ENCODE results near the gene ACSS1.

Gene ACSS1

DNA sequence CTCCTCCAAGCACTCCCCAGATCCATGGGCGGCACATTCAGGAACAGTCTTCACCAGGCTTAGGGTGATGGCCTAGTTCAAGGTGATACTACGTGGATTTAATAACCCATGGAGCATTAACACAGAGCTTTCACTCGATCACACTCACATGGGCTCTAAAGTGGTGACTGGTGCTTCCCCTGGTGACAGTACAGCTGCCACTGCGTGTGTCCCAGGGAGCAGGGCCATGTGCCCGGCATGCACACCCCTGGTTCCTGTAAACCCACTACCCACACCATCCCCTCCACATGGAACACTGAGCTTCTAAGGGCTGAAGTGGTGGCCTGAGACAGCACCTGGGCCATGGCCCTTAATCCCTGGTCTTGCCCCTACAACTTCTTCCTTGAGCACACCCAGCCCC is 37.6 kb downstream of the ACSS1 start:
- no peak overlapping the region for H3K4me3 ChIP-seq (ENCODE audit: low read depth, low read length)
- H2BK120ac ChIP-seq (ENCODE audit: insufficient read depth, low read length, poor library complexity): no peak overlapping the region
- no peaks in the 10 kb centered on the region for H3K36me3 ChIP-seq (ENCODE audit: control insufficient read depth in 1 of 2, insufficient read depth in 2 of 2, low read length in 2 of 2)
- H3K14ac ChIP-seq (ENCODE audit: low read length): no peak overlapping the region
- no peaks in the 10 kb centered on the region for H3K79me2 ChIP-seq (ENCODE audit: control insufficient read depth, insufficient read depth, low read length, poor library complexity)
- H2BK12ac ChIP-seq (ENCODE audit: low read length): no peak overlapping the region
- no peak overlapping the region for H3K18ac ChIP-seq (ENCODE audit: low read length)
- no peaks in the 10 kb centered on the region for H3K27me3 ChIP-seq (ENCODE audit: insufficient read depth, low read length)
- no peak overlapping the region for H3K27ac ChIP-seq (ENCODE audit: low read depth, low read length)
- H3K9me3 ChIP-seq (ENCODE audit: insufficient read depth, low read depth, low read length): peaks cover 1% of the 10 kb centered on the region
- peaks cover 5 to 6% of the 10 kb centered on the region in 2 experiments for H3K4me1 ChIP-seq (ENCODE audit: control insufficient read depth in 1 of 2, insufficient read depth in 2 of 2, low read length in 2 of 2)
- no peak overlapping the region for H4K12ac ChIP-seq (ENCODE audit: low read depth, low read length)
- H3K4ac ChIP-seq (ENCODE audit: low read depth, low read length): no peak overlapping the region
- no peak overlapping the region for H3K23ac ChIP-seq (ENCODE audit: low read length)
- H3K9ac ChIP-seq (ENCODE audit: low read length): no peak overlapping the region
- H3K4me2 ChIP-seq (ENCODE audit: low read length): no peak overlapping the region
- no peak overlapping the region for H2AFZ ChIP-seq (ENCODE audit: insufficient read depth, low read length, poor library complexity)
- no peak overlapping the region for H4K91ac ChIP-seq (ENCODE audit: low read depth, low read length)
- WGBS (ENCODE audit: extremely low coverage, insufficient coverage, insufficient read length): no CpG with 5 or more reads among the region's 5 CpGs
- H3K79me1 ChIP-seq (ENCODE audit: low read length): no peaks in the 10 kb centered on the region
- H2AK5ac ChIP-seq (ENCODE audit: low read length): no peak overlapping the region
- DNase-seq: no peak
- H4K8ac ChIP-seq (ENCODE audit: low read depth, low read length): no peak overlapping the region
- no peak overlapping the region for H2BK5ac ChIP-seq (ENCODE audit: low read depth, low read length, poor library complexity)

DNA sequence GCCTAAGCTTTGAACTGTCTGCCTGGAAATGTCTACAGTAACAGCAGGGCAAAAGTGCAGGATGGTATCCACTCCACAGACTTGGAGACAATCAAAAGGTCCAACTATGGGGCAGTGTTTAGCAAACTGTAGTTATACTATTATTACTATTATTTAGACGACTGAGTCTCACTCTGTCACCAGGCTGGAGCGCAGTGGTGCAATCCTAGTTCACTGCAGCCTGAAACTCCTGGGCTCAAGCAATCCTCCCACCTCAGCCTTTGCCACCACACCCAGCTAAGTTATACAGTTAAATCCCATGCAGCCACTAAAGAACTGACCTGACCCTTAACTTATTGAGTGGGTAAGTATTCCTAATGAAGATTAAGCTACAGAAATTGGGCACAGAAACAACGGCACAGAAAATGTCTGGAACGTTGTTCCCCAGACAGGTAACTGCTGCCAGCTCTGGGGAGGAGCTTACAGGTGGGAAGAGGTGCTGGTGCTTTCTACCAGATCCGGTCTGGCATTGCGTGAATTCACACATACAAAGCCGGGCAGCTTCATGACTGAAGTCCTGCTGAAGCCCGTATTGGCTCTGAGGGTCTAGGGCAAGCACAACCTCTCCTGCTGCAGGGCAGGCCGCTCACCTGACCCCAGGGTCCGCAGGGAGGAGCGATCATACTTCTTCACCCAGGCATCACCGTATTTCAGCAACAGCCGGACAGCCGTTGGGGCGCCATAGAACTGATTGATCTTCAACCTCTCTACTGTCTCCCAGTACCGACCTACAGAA is 38.4 kb downstream of the ACSS1 start:
- H3K14ac ChIP-seq (ENCODE audit: low read length): no peak overlapping the region

DNA sequence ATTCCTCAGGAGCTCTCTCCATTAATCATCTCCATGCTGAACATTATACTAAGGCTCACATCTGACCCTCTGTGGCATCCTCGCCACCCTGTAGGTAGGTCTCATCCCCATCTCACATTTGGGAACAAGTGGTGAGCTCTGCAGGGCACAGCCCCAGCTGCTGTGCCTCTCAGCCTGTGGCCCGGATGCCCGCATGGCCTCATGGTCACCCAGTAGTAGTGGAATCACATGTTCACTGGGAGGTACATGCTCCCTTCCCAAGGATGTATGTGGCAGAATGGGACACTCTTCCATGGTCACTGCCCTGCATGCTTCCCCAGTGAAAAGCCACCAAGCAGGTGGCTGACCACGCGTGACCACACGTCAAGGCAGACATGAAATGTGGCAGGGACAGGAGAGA is 39.1 kb downstream of the ACSS1 start:
- H3K36me3 ChIP-seq (ENCODE audit: control insufficient read depth in 1 of 2, insufficient read depth in 2 of 2, low read length in 2 of 2): no peaks in the 10 kb centered on the region
- H4K91ac ChIP-seq (ENCODE audit: low read depth, low read length): no peak overlapping the region
- WGBS (ENCODE audit: extremely low coverage, insufficient coverage, insufficient read length): no CpG with 5 or more reads among the region's 6 CpGs
- no peak overlapping the region for H3K4ac ChIP-seq (ENCODE audit: low read depth, low read length)
- H4K12ac ChIP-seq (ENCODE audit: low read depth, low read length): no peak overlapping the region
- H2BK5ac ChIP-seq (ENCODE audit: low read depth, low read length, poor library complexity): no peak overlapping the region
- H2BK12ac ChIP-seq (ENCODE audit: low read length): no peak overlapping the region
- H3K9ac ChIP-seq (ENCODE audit: low read length): no peak overlapping the region
- no peak overlapping the region for H2AFZ ChIP-seq (ENCODE audit: insufficient read depth, low read length, poor library complexity)
- DNase-seq: peak in 1 of 2 donors; percentile 19
- peaks cover 5 to 6% of the 10 kb centered on the region in 2 experiments for H3K4me1 ChIP-seq (ENCODE audit: control insufficient read depth in 1 of 2, insufficient read depth in 2 of 2, low read length in 2 of 2)
- no peak overlapping the region for H3K27ac ChIP-seq (ENCODE audit: low read depth, low read length)
- H3K4me2 ChIP-seq (ENCODE audit: low read length): no peak overlapping the region
- H3K79me1 ChIP-seq (ENCODE audit: low read length): no peaks in the 10 kb centered on the region
- H3K79me2 ChIP-seq (ENCODE audit: control insufficient read depth, insufficient read depth, low read length, poor library complexity): no peaks in the 10 kb centered on the region
- H3K14ac ChIP-seq (ENCODE audit: low read length): no peak overlapping the region
- H2BK120ac ChIP-seq (ENCODE audit: insufficient read depth, low read length, poor library complexity): no peak overlapping the region
- H3K4me3 ChIP-seq (ENCODE audit: low read depth, low read length): no peak overlapping the region
- H3K9me3 ChIP-seq (ENCODE audit: insufficient read depth, low read depth, low read length): peaks cover 1% of the 10 kb centered on the region
- no peak overlapping the region for H3K18ac ChIP-seq (ENCODE audit: low read length)
- H2AK5ac ChIP-seq (ENCODE audit: low read length): no peak overlapping the region
- H3K23ac ChIP-seq (ENCODE audit: low read length): peak overlapping the region; percentile 35
- H3K27me3 ChIP-seq (ENCODE audit: insufficient read depth, low read length): no peaks in the 10 kb centered on the region
- H4K8ac ChIP-seq (ENCODE audit: low read depth, low read length): no peak overlapping the region

More for the DNA sequence above, 38.4 kb downstream of the ACSS1 start:
- Histone ChIP-seq H4K12ac (ENCODE audit: low read depth, low read length) (no peak overlapping the region), H3K4me2 (ENCODE audit: low read length) (no peak overlapping the region), H3K4me3 (ENCODE audit: low read depth, low read length) (no peak overlapping the region), H3K23ac (ENCODE audit: low read length) (no peak overlapping the region), H4K8ac (ENCODE audit: low read depth, low read length) (no peak overlapping the region), H2BK120ac (ENCODE audit: insufficient read depth, low read length, poor library complexity) (no peak overlapping the region), H3K27ac (ENCODE audit: low read depth, low read length) (no peak overlapping the region), H3K9me3 (ENCODE audit: insufficient read depth, low read depth, low read length) (peaks cover 1% of the 10 kb centered on the region), H4K91ac (ENCODE audit: low read depth, low read length) (no peak overlapping the region), H3K79me2 (ENCODE audit: control insufficient read depth, insufficient read depth, low read length, poor library complexity) (no peaks in the 10 kb centered on the region), H3K18ac (ENCODE audit: low read length) (no peak overlapping the region), H2BK5ac (ENCODE audit: low read depth, low read length, poor library complexity) (no peak overlapping the region), H2AFZ (ENCODE audit: insufficient read depth, low read length, poor library complexity) (no peak overlapping the region), H3K4me1 (ENCODE audit: control insufficient read depth in 1 of 2, insufficient read depth in 2 of 2, low read length in 2 of 2) (peaks cover 5 to 6% of the 10 kb centered on the region in 2 experiments), H2BK12ac (ENCODE audit: low read length) (no peak overlapping the region), H3K36me3 (ENCODE audit: control insufficient read depth in 1 of 2, insufficient read depth in 2 of 2, low read length in 2 of 2) (no peaks in the 10 kb centered on the region), H2AK5ac (ENCODE audit: low read length) (no peak overlapping the region), H3K79me1 (ENCODE audit: low read length) (no peaks in the 10 kb centered on the region), H3K9ac (ENCODE audit: low read length) (no peak overlapping the region), H3K4ac (ENCODE audit: low read depth, low read length) (no peak overlapping the region), H3K27me3 (ENCODE audit: insufficient read depth, low read length) (no peaks in the 10 kb centered on the region)
- WGBS (ENCODE audit: extremely low coverage, insufficient coverage, insufficient read length): no CpG with 5 or more reads among the region's 16 CpGs
- DNase-seq: no peak

DNA sequence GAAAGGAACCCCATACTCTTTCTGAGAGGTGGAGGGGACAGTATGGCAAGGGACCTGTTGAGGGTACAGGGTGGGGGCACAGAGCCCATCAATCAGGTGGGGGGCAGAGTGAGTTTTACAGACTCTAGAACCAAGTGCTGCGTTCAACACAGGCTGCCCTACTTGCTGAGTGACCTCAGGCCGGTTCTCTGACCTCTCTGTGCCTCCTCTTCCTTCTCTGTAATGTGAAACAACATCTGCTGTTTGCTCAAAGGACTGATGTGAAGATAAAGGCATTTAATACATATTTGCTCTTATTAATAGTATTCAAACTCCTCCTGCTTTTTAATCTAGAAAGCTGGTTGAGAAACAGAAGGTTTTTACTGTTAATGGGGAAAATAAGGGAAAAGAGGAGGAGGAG is 39.5 kb downstream of the ACSS1 start:
- H3K9ac ChIP-seq (ENCODE audit: low read length): no peak overlapping the region
- H2AK5ac ChIP-seq (ENCODE audit: low read length): no peak overlapping the region
- H3K79me2 ChIP-seq (ENCODE audit: control insufficient read depth, insufficient read depth, low read length, poor library complexity): no peaks in the 10 kb centered on the region
- H2BK5ac ChIP-seq (ENCODE audit: low read depth, low read length, poor library complexity): no peak overlapping the region
- no peaks in the 10 kb centered on the region for H3K36me3 ChIP-seq (ENCODE audit: control insufficient read depth in 1 of 2, insufficient read depth in 2 of 2, low read length in 2 of 2)
- no peak overlapping the region for H2AFZ ChIP-seq (ENCODE audit: insufficient read depth, low read length, poor library complexity)
- peaks cover 5 to 6% of the 10 kb centered on the region in 2 experiments for H3K4me1 ChIP-seq (ENCODE audit: control insufficient read depth in 1 of 2, insufficient read depth in 2 of 2, low read length in 2 of 2)
- H3K18ac ChIP-seq (ENCODE audit: low read length): no peak overlapping the region
- H4K91ac ChIP-seq (ENCODE audit: low read depth, low read length): no peak overlapping the region
- H3K4me2 ChIP-seq (ENCODE audit: low read length): no peak overlapping the region
- WGBS (ENCODE audit: extremely low coverage, insufficient coverage, insufficient read length): no CpG with 5 or more reads among the region's 2 CpGs
- DNase-seq: peak in 1 of 2 donors; percentile 21
- no peak overlapping the region for H2BK12ac ChIP-seq (ENCODE audit: low read length)
- H4K12ac ChIP-seq (ENCODE audit: low read depth, low read length): no peak overlapping the region
- H3K4me3 ChIP-seq (ENCODE audit: low read depth, low read length): no peak overlapping the region
- no peak overlapping the region for H2BK120ac ChIP-seq (ENCODE audit: insufficient read depth, low read length, poor library complexity)
- H3K27ac ChIP-seq (ENCODE audit: low read depth, low read length): no peak overlapping the region
- no peak overlapping the region for H3K4ac ChIP-seq (ENCODE audit: low read depth, low read length)
- peaks cover 1% of the 10 kb centered on the region for H3K9me3 ChIP-seq (ENCODE audit: insufficient read depth, low read depth, low read length)
- no peak overlapping the region for H3K14ac ChIP-seq (ENCODE audit: low read length)
- H3K23ac ChIP-seq (ENCODE audit: low read length): no peak overlapping the region
- no peaks in the 10 kb centered on the region for H3K27me3 ChIP-seq (ENCODE audit: insufficient read depth, low read length)
- no peaks in the 10 kb centered on the region for H3K79me1 ChIP-seq (ENCODE audit: low read length)
- no peak overlapping the region for H4K8ac ChIP-seq (ENCODE audit: low read depth, low read length)
